SK-N-SH treated with all-trans-retinoic acid at 6 μM for 48 hours (cell line): ENCODE measurements around the gene MDC1.

Source experiments
- ARNTL ChIP-seq: fragments of 450-650 bp; formaldehyde crosslinking; IDR thresholded peaks from 2 replicates; pipeline ENCODE4 v1.5.0; 2020; ENCODE audit warnings: low read depth, mild to moderate bottlenecking, moderate library complexity, borderline replicate concordance
- BACH2 ChIP-seq: fragments of 250-450 bp; sonication (Bioruptor Pico); IDR thresholded peaks from 2 replicates; pipeline ENCODE4 v1.9.0; 2021; ENCODE audit warnings: mild to moderate bottlenecking, borderline replicate concordance
- CREB5 ChIP-seq: fragments of 250-450 bp; sonication (Bioruptor Pico); IDR thresholded peaks from 2 replicates; pipeline ENCODE4 v1.5.1; 2020; ENCODE audit warnings: low read depth, mild to moderate bottlenecking, moderate library complexity
- ISL1 ChIP-seq: fragments of 250-450 bp; sonication (Bioruptor Pico); IDR thresholded peaks from 2 replicates; pipeline ENCODE4 v2.1.2; 2022; ENCODE audit warnings: mild to moderate bottlenecking, moderate library complexity
- PPARA ChIP-seq: fragments of 250-450 bp; sonication (Bioruptor Pico); IDR thresholded peaks from 2 replicates; pipeline ENCODE4 v1.5.0; 2020; ENCODE audit warnings: mild to moderate bottlenecking, borderline replicate concordance
- RARB ChIP-seq: fragments of 250-450 bp; sonication (Bioruptor Pico); IDR thresholded peaks from 2 replicates; pipeline ENCODE4 v1.8.0; 2021; ENCODE audit warnings: mild to moderate bottlenecking, moderate library complexity
- SNAI2 ChIP-seq: fragments of 250-450 bp; sonication (Bioruptor Pico); IDR thresholded peaks from 2 replicates; pipeline ENCODE4 v1.5.0; 2020; ENCODE audit warnings: mild to moderate bottlenecking, moderate library complexity
- TCF4 ChIP-seq: fragments of 250-450 bp; sonication (Bioruptor Pico); IDR thresholded peaks from 2 replicates; pipeline ENCODE4 v1.8.0; 2021; ENCODE audit warnings: mild to moderate bottlenecking, moderate library complexity, borderline replicate concordance
- TOX ChIP-seq: fragments of 250-450 bp; sonication (Bioruptor Pico); IDR thresholded peaks from 2 replicates; pipeline ENCODE4 v1.8.0; 2021; ENCODE audit warnings: mild to moderate bottlenecking, moderate library complexity, borderline replicate concordance
- ZFP3 ChIP-seq: fragments of 250-450 bp; sonication (Bioruptor Pico); IDR thresholded peaks from 2 replicates; pipeline ENCODE4 v1.5.0; 2020; ENCODE audit warnings: mild to moderate bottlenecking, moderate library complexity
- ZFP30 ChIP-seq: fragments of 450-650 bp; formaldehyde crosslinking; IDR thresholded peaks from 2 replicates; pipeline ENCODE4 v1.5.0; 2022; ENCODE audit warnings: mild to moderate bottlenecking, moderate library complexity
- ZNF70 ChIP-seq: fragments of 450-650 bp; formaldehyde crosslinking; IDR thresholded peaks from 2 replicates; pipeline ENCODE4 v1.5.0; 2020; ENCODE audit warnings: mild to moderate bottlenecking, moderate library complexity
- TF ChIP-seq, protein P1 (sequence below): fragments of 250-450 bp; sonication (Bioruptor Pico); IDR thresholded peaks from 2 replicates; pipeline ENCODE4 v1.8.0; 2020; ENCODE audit warnings: mild to moderate bottlenecking, moderate library complexity, borderline replicate concordance

DNA sequence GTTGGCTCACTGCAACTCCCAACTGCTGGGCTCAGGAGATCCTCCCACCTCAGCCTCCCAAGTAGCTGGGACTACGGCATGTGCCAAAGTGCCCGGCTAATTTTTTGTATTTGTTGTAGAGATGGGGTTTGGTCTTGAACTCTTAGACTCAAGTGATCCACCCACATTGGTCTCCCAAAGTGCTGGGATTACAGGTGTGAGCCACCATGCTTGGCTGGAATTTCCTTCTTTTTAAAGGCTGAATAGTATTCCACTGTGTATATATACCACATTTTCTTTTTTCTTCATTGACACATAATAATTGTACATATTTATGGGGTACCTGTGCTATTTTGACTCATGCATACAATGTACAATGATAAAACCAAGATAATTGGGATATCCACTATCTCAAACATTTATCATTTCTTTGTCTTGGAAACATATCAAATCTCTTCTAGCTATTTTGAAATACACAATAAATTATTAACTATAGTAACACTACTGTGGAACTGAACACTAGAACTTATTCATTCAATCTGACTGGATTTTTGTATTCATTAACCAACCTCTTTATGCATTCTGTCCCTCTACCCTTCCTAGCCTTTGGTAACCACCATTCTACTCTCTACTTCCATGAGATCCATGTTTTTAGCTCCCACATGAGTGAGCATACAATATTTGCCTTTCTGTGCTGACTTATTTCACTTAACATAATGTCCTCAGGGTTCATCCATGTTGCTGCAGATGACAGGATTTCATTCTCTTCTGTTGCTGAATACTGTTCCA, 7.8 kb downstream of the MDC1 start:
- no peak for TF ChIP-seq ARNTL (CRISPR knock-in tag)
- TF ChIP-seq, protein P1, sequence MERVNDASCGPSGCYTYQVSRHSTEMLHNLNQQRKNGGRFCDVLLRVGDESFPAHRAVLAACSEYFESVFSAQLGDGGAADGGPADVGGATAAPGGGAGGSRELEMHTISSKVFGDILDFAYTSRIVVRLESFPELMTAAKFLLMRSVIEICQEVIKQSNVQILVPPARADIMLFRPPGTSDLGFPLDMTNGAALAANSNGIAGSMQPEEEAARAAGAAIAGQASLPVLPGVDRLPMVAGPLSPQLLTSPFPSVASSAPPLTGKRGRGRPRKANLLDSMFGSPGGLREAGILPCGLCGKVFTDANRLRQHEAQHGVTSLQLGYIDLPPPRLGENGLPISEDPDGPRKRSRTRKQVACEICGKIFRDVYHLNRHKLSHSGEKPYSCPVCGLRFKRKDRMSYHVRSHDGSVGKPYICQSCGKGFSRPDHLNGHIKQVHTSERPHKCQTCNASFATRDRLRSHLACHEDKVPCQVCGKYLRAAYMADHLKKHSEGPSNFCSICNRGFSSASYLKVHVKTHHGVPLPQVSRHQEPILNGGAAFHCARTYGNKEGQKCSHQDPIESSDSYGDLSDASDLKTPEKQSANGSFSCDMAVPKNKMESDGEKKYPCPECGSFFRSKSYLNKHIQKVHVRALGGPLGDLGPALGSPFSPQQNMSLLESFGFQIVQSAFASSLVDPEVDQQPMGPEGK = no peak
- no peak for TF ChIP-seq ZFP3 (CRISPR knock-in tag)
- TF ChIP-seq PPARA (CRISPR knock-in tag) = no peak
- no peak for TF ChIP-seq ZFP30 (CRISPR knock-in tag)
- no peak for TF ChIP-seq CREB5 (CRISPR knock-in tag)
- TF ChIP-seq RARB (CRISPR knock-in tag) = no peak
- no peak for TF ChIP-seq SNAI2
- no peak for TF ChIP-seq ZNF70
- TF ChIP-seq ISL1 (CRISPR knock-in tag) = no peak
- no peak for TF ChIP-seq TOX (CRISPR knock-in tag)
- TF ChIP-seq TCF4 (CRISPR knock-in tag) = no peak
- no peak for TF ChIP-seq BACH2 (CRISPR knock-in tag)
